K562 (cell line): Measurements from ENCODE around the gene MICALL2. TPM values are rescaled to one million over a fixed set of nuclear protein-coding genes. Genes with fewer than 3 reads are reported as not detected.

Experiments
- CBX3 ChIP-seq, 2 experiments: IDR thresholded peaks; 1 replicate in 1 of 2; 2 replicates in 1 of 2; pipeline ENCODE4 v1.6.1; 2012; ENCODE audit warnings: inconsistent platforms in 2 of 2, low read length in 2 of 2, borderline replicate concordance in 1 of 2, control low read depth in 1 of 2
- DACH1 ChIP-seq: fragments of 450-650 bp; IDR thresholded peaks from 2 replicates; pipeline ENCODE4 v1.6.1; 2018; ENCODE audit not compliant: partially characterized antibody
- MYBL2 ChIP-seq, 2 experiments: fragments of 450-650 bp in 1 of 2; sonication (generic) in 1 of 2; formaldehyde crosslinking in 1 of 2; IDR thresholded peaks; 2 replicates each; pipeline versions ENCODE4 v1.6.1 to v1.8.1; 2017 to 2022; ENCODE audit warnings: borderline replicate concordance in 1 of 2, inconsistent platforms in 1 of 2, low read depth in 1 of 2, mild to moderate bottlenecking in 1 of 2, missing genetic modification reagents in 1 of 2, moderate library complexity in 1 of 2
- NFE2L1 ChIP-seq: fragments of 450-650 bp; IDR thresholded peaks from 2 replicates; pipeline ENCODE4 v1.6.1; 2016; ENCODE audit warnings: missing genetic modification characterization, low read depth, mild to moderate bottlenecking, missing compliant biosample characterization, moderate library complexity, borderline replicate concordance
- PML ChIP-seq: IDR thresholded peaks from 2 replicates; pipeline ENCODE4 v1.6.1; 2012; ENCODE audit warnings: low read length, inconsistent platforms
- SMARCA5 ChIP-seq: fragments of 450-650 bp; IDR thresholded peaks from 2 replicates; pipeline ENCODE4 v1.6.1; 2016
- ZNF586 ChIP-seq: fragments of 450-650 bp; formaldehyde crosslinking; conservative IDR thresholded peaks from 2 replicates; pipeline ENCODE4 v1.4.0; 2020; ENCODE audit warnings: mild to moderate bottlenecking, moderate library complexity
- polyA plus RNA-seq, 8 experiments: library from polyadenylated mRNA; depleted of rRNA in 4 of 8; stranded (reverse) in 5 of 8; unstranded in 3 of 8; fragments of >200 nt; fragmentation: Nextera tagmentation in 2 of 8; fragmentation: Illumina TruSeq in 1 of 8; extraction: Ambion mirVana in 2 of 8; extraction: Trizol in 1 of 8; gene quantifications; 2 replicates each; pipeline versions ENCODE4 v1.2.1 to v1.2.3, GENCODE V29; 2011 to 2014; ENCODE audit warnings: inconsistent platforms in 1 of 8, missing spikeins in 1 of 8
- total RNA-seq, 7 experiments: library from RNA; depleted of rRNA in 6 of 7; stranded (reverse); fragments of >200 nt in 6 of 7; fragmentation: Illumina TruSeq in 2 of 7; extraction: Trizol in 2 of 7; gene quantifications; 2 replicates each; pipeline versions ENCODE4 v1.2.1 to v1.2.3, GENCODE V29; 2011 to 2021; ENCODE audit warnings: low replicate concordance in 1 of 7
- TF ChIP-seq, protein P1 (sequence below), 2 experiments: fragments of 450-650 bp; IDR thresholded peaks; 2 replicates each; pipeline ENCODE4 v1.6.1; 2018; ENCODE audit warnings: mild to moderate bottlenecking in 2 of 2, low read depth in 1 of 2; ENCODE audit not compliant: partially characterized antibody in 2 of 2
- TF ChIP-seq, protein P2 (sequence below), 3 experiments: IDR thresholded peaks in 2 of 3; conservative IDR thresholded peaks in 1 of 3; 2 replicates each; pipeline ENCODE4 v1.5.1; 2011 to 2012; ENCODE audit warnings: low read length in 3 of 3, mild to moderate bottlenecking in 3 of 3, control low read depth in 2 of 3, improper control_type of control experiment in 1 of 3, inconsistent platforms in 1 of 3, low read depth in 1 of 3, mixed read lengths in 1 of 3, moderate library complexity in 1 of 3; ENCODE audit not compliant: insufficient read depth in 2 of 3
- TF ChIP-seq, protein P3 (sequence below): sonication (generic); formaldehyde crosslinking; IDR thresholded peaks from 2 replicates; pipeline ENCODE4 v1.8.1; 2023; ENCODE audit warnings: mild to moderate bottlenecking, missing genetic modification reagents

Gene MICALL2
- total and polyA plus RNA-seq, 9 of the 15 experiments (the other 6 are each of a cell fraction or from before 2014, with no cell fraction given) = 1.8 to 103 (median 17.0) TPM

DNA sequence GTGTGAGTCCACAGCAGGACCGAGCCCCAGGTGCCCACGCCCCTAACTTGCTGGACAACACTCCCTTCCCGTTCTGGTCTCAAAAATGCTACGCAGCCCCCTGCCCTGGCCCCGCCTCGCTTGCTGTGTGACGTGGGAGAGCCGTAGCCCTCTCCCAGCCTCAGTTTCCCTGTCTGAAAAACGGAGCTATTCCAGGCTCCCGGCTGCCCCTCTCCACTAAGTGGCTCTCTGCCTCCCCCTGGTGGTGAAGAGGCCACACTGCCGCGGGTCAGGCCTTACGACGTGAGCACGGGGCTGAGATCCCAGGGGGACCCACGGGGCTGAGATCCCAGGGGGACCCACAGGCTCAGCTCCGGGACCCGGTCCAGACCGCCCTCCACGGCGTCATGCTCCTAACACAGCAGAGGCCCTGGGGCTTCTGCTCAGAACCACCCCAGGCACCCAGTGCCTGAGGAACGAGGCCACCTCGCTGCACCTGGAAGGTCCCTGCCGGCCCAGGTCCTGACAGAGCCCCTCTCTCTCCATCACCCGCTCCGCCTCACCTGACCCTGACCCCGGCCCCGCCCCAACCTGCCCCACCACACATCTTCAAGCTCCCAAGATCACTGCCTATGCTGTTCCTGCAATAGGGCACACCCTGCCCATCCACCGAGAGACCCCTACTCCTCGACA is 26.7 kb downstream of the MICALL2 start (continued):
- TF ChIP-seq, protein P1, sequence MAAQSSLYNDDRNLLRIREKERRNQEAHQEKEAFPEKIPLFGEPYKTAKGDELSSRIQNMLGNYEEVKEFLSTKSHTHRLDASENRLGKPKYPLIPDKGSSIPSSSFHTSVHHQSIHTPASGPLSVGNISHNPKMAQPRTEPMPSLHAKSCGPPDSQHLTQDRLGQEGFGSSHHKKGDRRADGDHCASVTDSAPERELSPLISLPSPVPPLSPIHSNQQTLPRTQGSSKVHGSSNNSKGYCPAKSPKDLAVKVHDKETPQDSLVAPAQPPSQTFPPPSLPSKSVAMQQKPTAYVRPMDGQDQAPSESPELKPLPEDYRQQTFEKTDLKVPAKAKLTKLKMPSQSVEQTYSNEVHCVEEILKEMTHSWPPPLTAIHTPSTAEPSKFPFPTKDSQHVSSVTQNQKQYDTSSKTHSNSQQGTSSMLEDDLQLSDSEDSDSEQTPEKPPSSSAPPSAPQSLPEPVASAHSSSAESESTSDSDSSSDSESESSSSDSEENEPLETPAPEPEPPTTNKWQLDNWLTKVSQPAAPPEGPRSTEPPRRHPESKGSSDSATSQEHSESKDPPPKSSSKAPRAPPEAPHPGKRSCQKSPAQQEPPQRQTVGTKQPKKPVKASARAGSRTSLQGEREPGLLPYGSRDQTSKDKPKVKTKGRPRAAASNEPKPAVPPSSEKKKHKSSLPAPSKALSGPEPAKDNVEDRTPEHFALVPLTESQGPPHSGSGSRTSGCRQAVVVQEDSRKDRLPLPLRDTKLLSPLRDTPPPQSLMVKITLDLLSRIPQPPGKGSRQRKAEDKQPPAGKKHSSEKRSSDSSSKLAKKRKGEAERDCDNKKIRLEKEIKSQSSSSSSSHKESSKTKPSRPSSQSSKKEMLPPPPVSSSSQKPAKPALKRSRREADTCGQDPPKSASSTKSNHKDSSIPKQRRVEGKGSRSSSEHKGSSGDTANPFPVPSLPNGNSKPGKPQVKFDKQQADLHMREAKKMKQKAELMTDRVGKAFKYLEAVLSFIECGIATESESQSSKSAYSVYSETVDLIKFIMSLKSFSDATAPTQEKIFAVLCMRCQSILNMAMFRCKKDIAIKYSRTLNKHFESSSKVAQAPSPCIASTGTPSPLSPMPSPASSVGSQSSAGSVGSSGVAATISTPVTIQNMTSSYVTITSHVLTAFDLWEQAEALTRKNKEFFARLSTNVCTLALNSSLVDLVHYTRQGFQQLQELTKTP (IDR thresholded peaks at IDR 0.05; ENCODE audit: low read depth in 1 of 2, partially characterized antibody in 2 of 2) = no peak
- TF ChIP-seq, protein P2, sequence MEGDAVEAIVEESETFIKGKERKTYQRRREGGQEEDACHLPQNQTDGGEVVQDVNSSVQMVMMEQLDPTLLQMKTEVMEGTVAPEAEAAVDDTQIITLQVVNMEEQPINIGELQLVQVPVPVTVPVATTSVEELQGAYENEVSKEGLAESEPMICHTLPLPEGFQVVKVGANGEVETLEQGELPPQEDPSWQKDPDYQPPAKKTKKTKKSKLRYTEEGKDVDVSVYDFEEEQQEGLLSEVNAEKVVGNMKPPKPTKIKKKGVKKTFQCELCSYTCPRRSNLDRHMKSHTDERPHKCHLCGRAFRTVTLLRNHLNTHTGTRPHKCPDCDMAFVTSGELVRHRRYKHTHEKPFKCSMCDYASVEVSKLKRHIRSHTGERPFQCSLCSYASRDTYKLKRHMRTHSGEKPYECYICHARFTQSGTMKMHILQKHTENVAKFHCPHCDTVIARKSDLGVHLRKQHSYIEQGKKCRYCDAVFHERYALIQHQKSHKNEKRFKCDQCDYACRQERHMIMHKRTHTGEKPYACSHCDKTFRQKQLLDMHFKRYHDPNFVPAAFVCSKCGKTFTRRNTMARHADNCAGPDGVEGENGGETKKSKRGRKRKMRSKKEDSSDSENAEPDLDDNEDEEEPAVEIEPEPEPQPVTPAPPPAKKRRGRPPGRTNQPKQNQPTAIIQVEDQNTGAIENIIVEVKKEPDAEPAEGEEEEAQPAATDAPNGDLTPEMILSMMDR (IDR thresholded peaks at IDR 0.05 in 2 of 3, conservative IDR thresholded peaks at IDR 0.05 in 1 of 3; ENCODE audit: insufficient read depth in 2 of 3, low read depth in 1 of 3, low read length in 3 of 3) = peak; percentile 85 to 92 (median 87)
- TF ChIP-seq PML = no peak
- no peak for TF ChIP-seq NFE2L1 (tag)
- no peak for TF ChIP-seq ZNF586 (CRISPR knock-in tag)
- no peak for TF ChIP-seq DACH1
- TF ChIP-seq, protein P3, sequence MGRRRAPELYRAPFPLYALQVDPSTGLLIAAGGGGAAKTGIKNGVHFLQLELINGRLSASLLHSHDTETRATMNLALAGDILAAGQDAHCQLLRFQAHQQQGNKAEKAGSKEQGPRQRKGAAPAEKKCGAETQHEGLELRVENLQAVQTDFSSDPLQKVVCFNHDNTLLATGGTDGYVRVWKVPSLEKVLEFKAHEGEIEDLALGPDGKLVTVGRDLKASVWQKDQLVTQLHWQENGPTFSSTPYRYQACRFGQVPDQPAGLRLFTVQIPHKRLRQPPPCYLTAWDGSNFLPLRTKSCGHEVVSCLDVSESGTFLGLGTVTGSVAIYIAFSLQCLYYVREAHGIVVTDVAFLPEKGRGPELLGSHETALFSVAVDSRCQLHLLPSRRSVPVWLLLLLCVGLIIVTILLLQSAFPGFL (CRISPR knock-in tag) = no peak
- no peak for TF ChIP-seq CBX3 (IDR thresholded peaks at IDR 0.05; ENCODE audit: borderline replicate concordance in 1 of 2, low read length in 2 of 2)
- no peak for TF ChIP-seq MYBL2 (IDR thresholded peaks at IDR 0.05; ENCODE audit: low read depth)
- TF ChIP-seq MYBL2 (CRISPR knock-in tag; IDR thresholded peaks at IDR 0.05; ENCODE audit: borderline replicate concordance) = no peak
- TF ChIP-seq SMARCA5 = peak; percentile 56; the same call in 1 of the 2 replicates
